Endodermal cell (in vitro differentiated cells): ENCODE data around the gene GPR15LG. TPM values are rescaled to one million over a fixed set of nuclear protein-coding genes. Genes with fewer than 3 reads are reported as not detected.
"Not testable (repeated sequence)": the region's sequence is repeated elsewhere in the genome, so short reads cannot be mapped to it uniquely, and the experiment has no call there.

Source experiments
- DNase-seq: peaks from one replicate; pipeline ENCODE4 v3.0.0-alpha.2; 2017
- H3K27ac ChIP-seq: 2 replicates; pipeline ENCODE4 v1.5.1; 2013; ENCODE audit warnings: mild to moderate bottlenecking, low read depth, low read length, moderate library complexity
- H3K27me3 ChIP-seq: 2 replicates; pipeline ENCODE4 v1.6.1; 2013; ENCODE audit warnings: mild to moderate bottlenecking, low read length, moderate library complexity; ENCODE audit not compliant: insufficient read depth, control insufficient read depth, poor library complexity, severe bottlenecking
- H3K36me3 ChIP-seq: 2 replicates; pipeline ENCODE4 v1.7.0; 2013; ENCODE audit warnings: mild to moderate bottlenecking, low read length, moderate library complexity; ENCODE audit not compliant: control insufficient read depth, insufficient read depth
- H3K4me1 ChIP-seq: one replicate; pipeline ENCODE4 v1.7.0; 2013; ENCODE audit warnings: low read length; ENCODE audit not compliant: control insufficient read depth, insufficient read depth
- H3K4me3 ChIP-seq: 2 replicates; pipeline ENCODE4 v1.5.1; 2013; ENCODE audit warnings: mild to moderate bottlenecking, low read length, moderate library complexity
- H3K9ac ChIP-seq: 2 replicates; pipeline ENCODE4 v1.6.1; 2013; ENCODE audit warnings: mild to moderate bottlenecking, low read length, moderate library complexity; ENCODE audit not compliant: poor library complexity, severe bottlenecking; ENCODE audit errors: extremely low read depth
- H3K9me3 ChIP-seq: 2 replicates; pipeline ENCODE4 v1.6.1; 2013; ENCODE audit warnings: mild to moderate bottlenecking, low read length, moderate library complexity; ENCODE audit not compliant: control insufficient read depth
- H3K27ac Mint-ChIP-seq: 2 replicates; pipeline ENCODE4 v1.8.0; 2020; ENCODE audit warnings: mixed read lengths
- H3K27me3 Mint-ChIP-seq: 2 replicates; pipeline ENCODE4 v1.8.0; 2021; ENCODE audit warnings: mild to moderate bottlenecking, mixed read lengths; ENCODE audit not compliant: insufficient read depth
- H3K36me3 Mint-ChIP-seq: 2 replicates; pipeline ENCODE4 v1.8.0; 2020; ENCODE audit warnings: low read depth, mixed read lengths
- H3K4me1 Mint-ChIP-seq: 2 replicates; pipeline ENCODE4 v1.8.0; 2020; ENCODE audit warnings: mixed read lengths
- H3K4me3 Mint-ChIP-seq: 2 replicates; pipeline ENCODE4 v1.8.0; 2020; ENCODE audit warnings: mild to moderate bottlenecking, moderate library complexity, mixed read lengths
- H3K9me3 Mint-ChIP-seq: 2 replicates; pipeline ENCODE4 v1.8.0; 2020; ENCODE audit warnings: mild to moderate bottlenecking, mixed read lengths
- CTCF ChIP-seq: fragments of 200-600 bp; sonication (generic); conservative IDR thresholded peaks from 2 replicates; pipeline ENCODE4 v1.5.0; 2021; ENCODE audit warnings: antibody characterized with exemption, mild to moderate bottlenecking
- WGBS, 2 experiments: methylation state at CpG; one replicate each; pipeline versions ENCODE4 v1.1.5 to v1.1.7; 2013; ENCODE audit warnings: missing lambda C conversion rate in 2 of 2, mixed read lengths in 1 of 2; ENCODE audit not compliant: insufficient coverage in 1 of 2, insufficient read length in 1 of 2; 5-methylcytosine and 5-hydroxymethylcytosine counted together
- total RNA-seq, 2 donors: library from RNA; stranded (reverse); fragmentation: NEBNext Ultra II Directional in 1 of 2; extraction: Animal tissue kit (Norgen Biotek cat#: 25700) in 1 of 2; gene quantifications; 2 replicates in 1 of 2; 3 replicates in 1 of 2; pipeline ENCODE4 v1.2.1, GENCODE V29; 2021

The GPR15LG gene
- total RNA-seq, 2 donors from 2014 or later = not detected

GRCh38 chr10:84166620-84167288 is 6.8 kb upstream of the GPR15LG start:
- H3K4me1 ChIP-seq = no peaks in the 10 kb centered on the region
- H3K9ac ChIP-seq = no peak overlapping the region
- H3K9me3 ChIP-seq = no peaks in the 10 kb centered on the region
- no peak overlapping the region for H3K27ac ChIP-seq
- 93 to 97% methylated on average over 3 to 4 of the region's 4 CpGs for WGBS, 2 experiments
- peak; percentile 17 for DNase-seq
- H3K36me3 Mint-ChIP-seq = peaks cover 2% of the 10 kb centered on the region
- no peak overlapping the region for H3K4me3 Mint-ChIP-seq
- peaks cover 18% of the 10 kb centered on the region for H3K9me3 Mint-ChIP-seq
- TF ChIP-seq CTCF = no peak
- peaks cover 21% of the 10 kb centered on the region for H3K27me3 ChIP-seq
- peaks cover 28% of the 10 kb centered on the region for H3K4me1 Mint-ChIP-seq
- H3K27me3 Mint-ChIP-seq = peaks cover 47% of the 10 kb centered on the region
- no peak overlapping the region for H3K4me3 ChIP-seq
- no peak overlapping the region for H3K27ac Mint-ChIP-seq
- no peaks in the 10 kb centered on the region for H3K36me3 ChIP-seq

- peak; percentile 7 for DNase-seq
- H3K27me3 Mint-ChIP-seq = peaks cover 42% of the 10 kb centered on the region
- H3K27ac Mint-ChIP-seq, H3K9ac ChIP-seq, H3K36me3 Mint-ChIP-seq, H3K27ac ChIP-seq, H3K36me3 ChIP-seq, H3K9me3 ChIP-seq, H3K4me3 ChIP-seq, H3K4me3 Mint-ChIP-seq, H3K4me1 ChIP-seq: not testable (repeated sequence)
- 79% methylated on average over 2 of the region's 2 CpGs; no CpG with 5 or more reads in 1 of the 2 experiments for WGBS, 2 experiments
- peaks cover 19% of the 10 kb centered on the region for H3K27me3 ChIP-seq
- H3K9me3 Mint-ChIP-seq = peaks cover 18% of the 10 kb centered on the region
- peaks cover 27% of the 10 kb centered on the region for H3K4me1 Mint-ChIP-seq
Observed at GRCh38 chr10:84167289-84167653, 6.3 kb upstream of the GPR15LG start.

- WGBS, 2 experiments = 91 to 92% methylated on average over 8 to 10 of the region's 10 CpGs
- DNase-seq = peak; percentile 12
- not testable (repeated sequence) for H3K36me3 ChIP-seq, H3K36me3 Mint-ChIP-seq, H3K4me3 ChIP-seq, H3K9me3 ChIP-seq, H3K27ac Mint-ChIP-seq, H3K4me3 Mint-ChIP-seq, H3K4me1 ChIP-seq, H3K9ac ChIP-seq, H3K27ac ChIP-seq
- Mint-ChIP-seq H3K4me1 (peaks cover 20% of the 10 kb centered on the region), H3K9me3 (peaks cover 11% of the 10 kb centered on the region), H3K27me3 (peaks cover 36% of the 10 kb centered on the region)
- H3K27me3 ChIP-seq = peaks cover 16% of the 10 kb centered on the region
Observed at GRCh38 chr10:84168382-84168781, 5.2 kb upstream of the GPR15LG start.

GRCh38 chr10:84171237-84171636 is 2.4 kb upstream of the GPR15LG start:
- H3K9me3 ChIP-seq, DNase-seq, H3K36me3 ChIP-seq, H3K27ac Mint-ChIP-seq, H3K27ac ChIP-seq, H3K4me1 ChIP-seq, H3K9ac ChIP-seq, H3K4me3 Mint-ChIP-seq, H3K27me3 ChIP-seq, H3K36me3 Mint-ChIP-seq, H3K4me1 Mint-ChIP-seq, H3K4me3 ChIP-seq: not testable (repeated sequence)
- 98% methylated on average over 2 of the region's 2 CpGs; no CpG with 5 or more reads in 1 of the 2 experiments for WGBS, 2 experiments
- H3K9me3 Mint-ChIP-seq = peaks cover 11% of the 10 kb centered on the region
- H3K27me3 Mint-ChIP-seq = peaks cover 14% of the 10 kb centered on the region

GRCh38 chr10:84171700-84172466 is 1.7 kb upstream of the GPR15LG start:
- H3K4me3 Mint-ChIP-seq, H3K9ac ChIP-seq, H3K36me3 ChIP-seq, H3K4me1 ChIP-seq, H3K27ac Mint-ChIP-seq, H3K36me3 Mint-ChIP-seq, H3K9me3 Mint-ChIP-seq, H3K9me3 ChIP-seq, H3K4me1 Mint-ChIP-seq, H3K4me3 ChIP-seq, H3K27me3 ChIP-seq: not testable (repeated sequence)
- DNase-seq = peak; percentile 32
- H3K27ac ChIP-seq = peak overlapping the region; percentile 44
- 91 to 94% methylated on average over 14 to 17 of the region's 21 CpGs for WGBS, 2 experiments
- H3K27me3 Mint-ChIP-seq = peaks cover 15% of the 10 kb centered on the region
